Measurements from ENCODE around the gene SH2D5. TPM values are rescaled to one million over a fixed set of nuclear protein-coding genes. Genes with fewer than 3 reads are reported as not detected.

SH2D5 gene
- 10.3 to 15.2 TPM (median 12.6 TPM) in 5 replicates for total RNA-seq (2022; extraction: Qiagen RNA extraction)

GRCh38 chr1:20732588-20733359 is at the start of gene SH2D5:
SH2D5 (minus strand) TSS chr1:20732703; CDS start chr1:20728044, 4,659 bp downstream.

GRCh38 chr1:20717452-20718342 is 14.8 kb downstream of the SH2D5 start, which contains the start of gene KIF17:
KIF17 (minus strand) TSS chr1:20718007; CDS start chr1:20717706, 301 bp downstream.

Other genes with a start within 250 kb of the SH2D5 start
- 58.6 to 71.5 TPM (median 66.4 TPM) in 5 replicates for gene CAMK2N1, start 246.5 kb downstream of the SH2D5 start, total RNA-seq (2022; extraction: Qiagen RNA extraction)
- 39.8 to 44.8 TPM (median 44.0 TPM) in 5 replicates for gene MUL1, start 224.6 kb downstream of the SH2D5 start, total RNA-seq (2022; extraction: Qiagen RNA extraction)
- gene FAM43B, start 180.1 kb downstream of the SH2D5 start, total RNA-seq (2022; extraction: Qiagen RNA extraction): 2.7 to 4.5 TPM (median 3.6 TPM) in 5 replicates
- 28.7 to 43.5 TPM (median 33.9 TPM) in 5 replicates for gene CDA, start 143.6 kb downstream of the SH2D5 start, total RNA-seq (2022; extraction: Qiagen RNA extraction)
- 25.5 to 33.7 TPM (median 29.5 TPM) in 5 replicates for gene PINK1, start 99.2 kb downstream of the SH2D5 start, total RNA-seq (2022; extraction: Qiagen RNA extraction)
- gene DDOST, start 71.3 kb downstream of the SH2D5 start, total RNA-seq (2022; extraction: Qiagen RNA extraction): 180 to 210 TPM (median 206 TPM) in 5 replicates
- 1.8 to 2.7 TPM (median 2.4 TPM) in 5 replicates for gene KIF17, start 14.7 kb downstream of the SH2D5 start, total RNA-seq (2022; extraction: Qiagen RNA extraction)
- 102 to 141 TPM (median 132 TPM) in 5 replicates for gene HP1BP3, start 54.6 kb upstream of the SH2D5 start, total RNA-seq (2022; extraction: Qiagen RNA extraction)